Sigmoid colon (tissue), 7 donors: Measurements from ENCODE around the gene BGN. TPM values are rescaled to one million over a fixed set of nuclear protein-coding genes. Genes with fewer than 3 reads are reported as not detected.
A peak's percentile ranks its signal among the peaks of the same experiment; 100 is the strongest.

Experiments
- DNase-seq: peaks from one replicate; pipeline ENCODE4 v3.0.0-alpha.2; 2019
- H3K27ac ChIP-seq, 4 donors: fragments of 200-600 bp; sonication (generic); one replicate each; pipeline ENCODE4 v1.5.1; 2016 to 2019; ENCODE audit warnings: mild to moderate bottlenecking in 1 of 4
- H3K27me3 ChIP-seq, 3 donors: fragments of 200-600 bp; sonication (generic); one replicate each; pipeline ENCODE4 v1.5.1; 2019; ENCODE audit warnings: mild to moderate bottlenecking in 1 of 3
- H3K36me3 ChIP-seq, 4 donors: fragments of 200-600 bp; sonication (generic); one replicate each; pipeline ENCODE4 v1.5.1; 2016 to 2019
- H3K4me1 ChIP-seq, 4 donors: fragments of 200-600 bp; sonication (generic); one replicate each; pipeline ENCODE4 v1.5.1; 2017 to 2019
- H3K4me3 ChIP-seq, 4 donors: fragments of 200-600 bp; sonication (generic); one replicate each; pipeline ENCODE4 v1.5.1; 2017 to 2019; ENCODE audit warnings: mild to moderate bottlenecking in 2 of 4, moderate library complexity in 1 of 4
- H3K9me3 ChIP-seq, 4 donors: fragments of 200-600 bp in 3 of 4; sonication (generic) in 3 of 4; one replicate each; pipeline versions ENCODE4 v1.5.1 to v1.6.1; 2013 to 2019
- CTCF ChIP-seq, 4 experiments: fragments of 450-650 bp in 3 of 4; fragments of 200-600 bp in 1 of 4; IDR thresholded peaks; one replicate each; pipeline ENCODE4 v1.5.1; 2016 to 2019; ENCODE audit warnings: antibody characterized with exemption in 4 of 4, mild to moderate bottlenecking in 3 of 4, moderate library complexity in 2 of 4
- EP300 ChIP-seq, 4 donors: sonication (generic); formaldehyde crosslinking; IDR thresholded peaks; one replicate each; pipeline ENCODE4 v1.6.1; 2017; ENCODE audit warnings: antibody characterized with exemption in 4 of 4
- POLR2A ChIP-seq, 2 donors: fragments of 450-650 bp; IDR thresholded peaks; one replicate each; pipeline ENCODE4 v1.6.1; 2016; ENCODE audit warnings: antibody characterized with exemption in 2 of 2, mild to moderate bottlenecking in 2 of 2, moderate library complexity in 2 of 2
- POLR2AphosphoS5 ChIP-seq, 4 donors: sonication (generic); formaldehyde crosslinking; IDR thresholded peaks; one replicate each; pipeline ENCODE4 v1.6.1; 2017; ENCODE audit warnings: antibody characterized with exemption in 4 of 4
- WGBS, 2 donors: extraction: QIAGEN DNeasy Blood & Tissue Kit; methylation state at CpG; one replicate each; pipeline ENCODE4 v1.1.7; 2013; 5-methylcytosine and 5-hydroxymethylcytosine counted together
- intact Hi-C: fragments of 100-400 bp; cut with DNase I; formaldehyde crosslinking; loops from one replicate; pipeline ENCODE4 v1.15.1; 2023
- polyA plus RNA-seq, 3 donors: library from polyadenylated mRNA; stranded (reverse); fragments of 200-250 nt; gene quantifications; one replicate each; pipeline ENCODE4 v1.2.3, GENCODE V29; 2013
- total RNA-seq, 4 donors: library from RNA; depleted of rRNA; stranded (reverse); fragments of >200 nt; gene quantifications; one replicate each; pipeline ENCODE4 v1.1.0, GENCODE V29; 2016
- donor health status: healthy with polysubstance abuse.
- donor health status: Bipolar disorder and iron deficiency.
- donor health status: healthy.

Gene BGN
- total and polyA plus RNA-seq, 7 donors, result 1.8 to 181 (median 9.0) TPM

- WGBS, 2 donors, result 35 to 63% methylated on average over 26 of the region's 26 CpGs
- TF ChIP-seq EP300 (IDR thresholded peaks at IDR 0.05) (no peak), POLR2A (IDR thresholded peaks at IDR 0.05) (no peak), CTCF (IDR thresholded peaks at IDR 0.05) (no peak), POLR2AphosphoS5 (IDR thresholded peaks at IDR 0.05) (no peak)
- Histone ChIP-seq H3K9me3 (no peaks in the 10 kb centered on the region), H3K27ac (no peak overlapping the region), H3K4me1 (no peaks in the 10 kb centered on the region), H3K36me3 (no peaks in the 10 kb centered on the region), H3K27me3 (peaks cover 0 to under 1% (median 0%) of the 10 kb centered on the region in 3 donors), H3K4me3 (no peak overlapping the region)
- no peak for DNase-seq
- intact Hi-C loops, result loop anchor here (2.0 kb wide), 1 partner anchor 415 kb away; no protein-coding TSS in a partner anchor
Measured at GRCh38 chrX:153537526-153538295, 42.9 kb downstream of the BGN start.

- Histone ChIP-seq H3K9me3 (no peaks in the 10 kb centered on the region), H3K27me3 (peaks cover 0 to 2% (median 0%) of the 10 kb centered on the region in 3 donors), H3K4me3 (no peak overlapping the region), H3K27ac (no peak overlapping the region), H3K36me3 (no peaks in the 10 kb centered on the region), H3K4me1 (no peaks in the 10 kb centered on the region)
- intact Hi-C loops, result loop anchor here (2.0 kb wide), 1 partner anchor 414 kb away; no protein-coding TSS in a partner anchor
- DNase-seq, result no peak
- TF ChIP-seq EP300 (IDR thresholded peaks at IDR 0.05) (no peak), POLR2AphosphoS5 (IDR thresholded peaks at IDR 0.05) (no peak), POLR2A (IDR thresholded peaks at IDR 0.05) (no peak), CTCF (IDR thresholded peaks at IDR 0.05) (no peak)
- WGBS, 2 donors, result 70 to 81% methylated on average over 17 of the region's 17 CpGs
Measured at GRCh38 chrX:153538424-153538823, 43.6 kb downstream of the BGN start.

GRCh38 chrX:153539171-153539978 is 44.6 kb downstream of the BGN start:
- peaks cover 0 to 2% (median 0%) of the 10 kb centered on the region in 3 donors for H3K27me3 ChIP-seq
- no peaks in the 10 kb centered on the region for H3K4me1 ChIP-seq
- no peak overlapping the region for H3K27ac ChIP-seq
- intact Hi-C loops, result loop anchor here (2.0 kb wide), 1 partner anchor 413 kb away; no protein-coding TSS in a partner anchor
- WGBS, 2 donors, result 38 to 43% methylated on average over 31 of the region's 31 CpGs
- no peaks in the 10 kb centered on the region for H3K36me3 ChIP-seq
- no peak overlapping the region for H3K4me3 ChIP-seq
- DNase-seq, result peak; percentile 81
- no peaks in the 10 kb centered on the region for H3K9me3 ChIP-seq
- TF ChIP-seq EP300 (IDR thresholded peaks at IDR 0.05), result no peak
- peak; percentile 34 to 69 (median 66) for TF ChIP-seq CTCF (IDR thresholded peaks at IDR 0.05)
- no peak for TF ChIP-seq POLR2AphosphoS5 (IDR thresholded peaks at IDR 0.05)

GRCh38 chrX:153539979-153540358 is 45.2 kb downstream of the BGN start:
- DNase-seq, result no peak
- Histone ChIP-seq H3K9me3 (no peaks in the 10 kb centered on the region), H3K4me1 (no peaks in the 10 kb centered on the region), H3K27me3 (peaks cover 0 to 2% (median 0%) of the 10 kb centered on the region in 3 donors), H3K27ac (no peak overlapping the region), H3K4me3 (no peak overlapping the region), H3K36me3 (no peaks in the 10 kb centered on the region)
- 68 to 74% methylated on average over 9 of the region's 9 CpGs for WGBS, 2 donors
- TF ChIP-seq POLR2A (IDR thresholded peaks at IDR 0.05), result no peak
- intact Hi-C loops, result loop anchor here (2.0 to 5.0 kb wide), 2 partner anchors 122 to 413 kb away; no protein-coding TSS in a partner anchor

GRCh38 chrX:153544727-153545126 is 49.9 kb downstream of the BGN start:
- WGBS, 2 donors, result 57 to 73% methylated on average over 8 of the region's 8 CpGs
- H3K27me3 ChIP-seq, result peaks cover 0 to 2% (median 0%) of the 10 kb centered on the region in 3 donors
- H3K27ac ChIP-seq, result no peak overlapping the region
- no peak for DNase-seq
- intact Hi-C loops, result loop anchor here (5.0 kb wide), 1 partner anchor 118 kb away; no protein-coding TSS in a partner anchor
- TF ChIP-seq POLR2AphosphoS5 (IDR thresholded peaks at IDR 0.05) (no peak), EP300 (IDR thresholded peaks at IDR 0.05) (no peak)
- H3K4me1 ChIP-seq, result no peaks in the 10 kb centered on the region
- no peaks in the 10 kb centered on the region for H3K9me3 ChIP-seq
- no peaks in the 10 kb centered on the region for H3K36me3 ChIP-seq
- H3K4me3 ChIP-seq, result no peak overlapping the region
